ENCODE data around the gene IRAK3.
"Not testable (repeated sequence)": the region's sequence is repeated elsewhere in the genome, so short reads cannot be mapped to it uniquely, and the experiment has no call there.

The IRAK3 gene

DNA sequence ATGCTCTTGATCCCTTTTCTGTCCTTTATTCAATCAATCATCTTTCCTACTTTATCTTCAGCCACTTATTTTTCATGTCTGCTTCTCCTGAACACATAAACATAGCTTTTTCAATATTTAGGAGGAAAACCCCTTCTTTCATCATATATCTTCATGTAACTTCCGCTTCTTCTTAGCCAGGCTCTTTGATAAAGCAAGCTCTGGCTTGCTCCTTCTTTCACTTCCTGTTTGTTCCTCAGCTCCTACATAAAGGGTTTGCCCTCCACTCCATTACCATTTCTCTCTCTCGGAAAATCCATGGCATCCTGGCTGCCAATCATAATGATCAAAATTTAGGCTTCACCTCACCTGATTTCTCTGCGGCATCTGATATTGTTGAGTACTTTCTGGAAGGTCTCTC lies 79.5 kb downstream of the IRAK3 start:
- DNase-seq: no peak

DNA sequence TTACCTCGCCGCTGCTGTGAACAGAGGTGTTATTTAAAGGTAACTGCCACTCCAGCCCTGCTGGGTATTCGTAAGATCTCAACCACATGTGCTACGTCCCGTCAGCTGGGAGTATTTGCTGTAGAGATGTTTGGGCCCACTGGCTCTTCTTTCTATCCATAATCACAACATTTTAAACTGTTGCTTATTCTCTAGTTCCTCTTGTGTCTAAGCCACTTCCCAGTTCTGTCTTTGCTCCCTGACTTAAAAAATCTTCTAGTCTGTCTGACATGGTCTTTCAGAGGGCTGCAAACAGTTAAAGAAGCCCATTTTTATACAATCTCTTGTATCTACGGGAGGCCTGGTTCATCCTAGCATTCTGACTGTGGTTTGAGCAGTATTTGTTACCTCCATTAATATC lies 80.1 kb downstream of the IRAK3 start:
- no peak for DNase-seq

DNA sequence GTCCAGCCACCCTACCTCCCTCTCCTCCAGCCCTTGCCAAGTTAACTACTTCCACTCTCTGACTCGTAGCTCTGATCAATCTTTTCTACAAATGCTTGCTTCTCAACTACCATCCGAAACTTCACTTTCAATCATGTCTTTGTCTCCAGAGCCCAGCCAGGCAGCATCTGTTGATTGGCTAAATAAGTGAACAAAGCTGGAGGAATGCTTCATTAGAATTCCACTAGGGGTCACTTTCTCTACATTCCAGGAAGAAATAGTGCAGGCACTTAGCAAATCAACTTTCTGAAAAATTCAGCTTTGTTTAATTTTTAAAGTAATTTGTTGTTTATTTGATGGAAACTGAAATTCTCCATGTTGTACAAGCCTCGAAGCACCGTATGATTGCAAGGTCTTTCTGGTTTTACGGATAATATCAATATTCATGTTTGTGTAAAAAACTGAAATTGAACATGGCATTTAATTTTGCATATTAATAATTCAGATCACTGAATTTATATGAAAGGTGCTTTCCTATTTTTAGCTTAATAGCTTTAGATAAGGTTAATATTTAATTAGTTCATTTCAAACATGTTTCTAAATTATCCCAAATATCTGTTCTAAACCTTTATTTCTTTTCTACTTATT lies 80.9 kb downstream of the IRAK3 start:
- DNase-seq: peak; percentile 9

DNA sequence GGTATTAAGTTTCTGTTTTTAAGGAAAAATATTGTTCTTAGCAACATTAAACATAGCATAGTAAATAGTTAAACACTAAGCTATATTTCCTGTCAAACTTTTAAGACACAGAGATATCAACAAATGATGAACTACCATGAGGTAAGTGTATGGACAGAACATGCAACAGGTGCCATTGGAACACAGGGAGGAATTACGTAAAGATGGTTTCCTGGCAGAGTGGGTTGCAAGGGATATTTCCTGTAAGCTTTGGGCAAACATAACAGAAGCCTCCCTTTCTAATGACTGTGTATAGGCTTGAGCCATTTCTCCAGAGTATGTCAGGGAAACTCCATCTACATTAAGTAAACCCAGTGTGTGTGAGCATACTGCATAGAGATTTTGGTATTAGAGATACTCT lies 81.6 kb downstream of the IRAK3 start:
- no peak for DNase-seq

- DNase-seq: no peak
Observed at GRCh38 chr12:66272650-66273049, 83.6 kb downstream of the IRAK3 start.

GRCh38 chr12:66273147-66273546 lies 84.1 kb downstream of the IRAK3 start:
- DNase-seq: no peak

DNA sequence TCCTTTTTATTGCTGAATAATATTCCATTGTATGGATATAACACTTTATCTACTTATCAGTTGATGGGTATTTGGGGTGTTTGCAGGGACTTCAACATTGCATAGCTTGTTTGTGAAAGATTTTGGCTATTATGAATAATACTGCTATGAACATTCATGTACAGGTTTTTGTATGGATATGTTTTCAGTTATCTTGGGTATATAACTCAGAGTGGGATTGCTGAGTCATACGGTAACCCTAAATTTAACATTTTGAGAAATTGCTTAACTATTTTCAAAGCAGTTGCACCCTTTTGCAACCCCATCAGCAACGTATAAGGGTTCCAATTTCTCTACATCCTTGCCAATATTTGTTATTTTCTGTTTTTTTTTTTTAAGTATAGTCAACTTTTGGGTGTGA lies 86.0 kb downstream of the IRAK3 start:
- DNase-seq: no peak

DNA sequence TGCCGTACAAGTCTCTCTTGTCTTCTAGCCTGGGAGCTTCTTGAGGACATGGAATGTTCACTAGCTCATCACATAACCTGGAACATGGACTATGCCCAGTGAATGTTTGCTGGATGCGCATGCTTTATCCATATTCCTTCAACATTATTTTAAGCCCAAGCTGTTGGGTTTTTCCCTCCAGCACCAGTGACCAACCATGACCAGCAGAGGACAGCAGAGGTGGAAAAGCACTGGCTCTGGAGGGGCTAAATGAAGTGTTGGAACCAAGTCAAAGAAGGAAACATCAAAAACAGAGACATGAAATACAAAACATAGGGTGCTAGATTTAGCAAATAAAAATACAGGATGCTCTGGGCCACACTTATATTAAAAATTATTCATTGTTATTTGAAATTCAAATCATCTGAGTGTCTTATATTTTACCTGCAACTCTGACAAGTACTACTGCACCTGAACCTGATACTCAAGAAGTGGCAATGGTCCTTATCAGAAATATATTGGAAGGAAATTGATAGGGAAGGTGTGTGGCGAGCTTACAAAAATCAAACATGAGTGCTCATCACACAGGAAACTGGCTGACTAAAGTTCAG lies 90.2 kb downstream of the IRAK3 start:
- no peak for DNase-seq

GRCh38 chr12:66280561-66280960 lies 91.5 kb downstream of the IRAK3 start:
- no peak for DNase-seq

DNA sequence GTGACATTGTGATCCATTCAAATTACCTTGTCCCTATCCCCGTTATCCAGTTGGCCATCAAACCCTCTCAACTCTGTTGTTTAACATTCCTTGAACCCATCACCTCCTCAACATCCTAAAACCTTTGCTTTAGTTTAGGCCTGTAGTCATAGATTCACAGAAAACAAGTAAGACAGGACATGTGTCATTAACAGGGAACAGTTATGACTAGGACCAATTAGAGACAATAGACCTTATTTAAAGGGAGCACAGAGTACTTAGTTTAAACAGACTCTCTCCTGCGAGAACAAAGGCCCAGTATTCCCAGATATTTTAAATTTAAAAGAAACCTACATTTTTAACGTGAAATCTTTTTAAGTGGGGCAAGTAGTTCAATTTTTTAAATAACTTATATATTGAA lies 93.2 kb downstream of the IRAK3 start:
- DNase-seq: no peak

- DNase-seq: no peak
Observed at GRCh38 chr12:66287275-66287674, 98.3 kb downstream of the IRAK3 start.

DNA sequence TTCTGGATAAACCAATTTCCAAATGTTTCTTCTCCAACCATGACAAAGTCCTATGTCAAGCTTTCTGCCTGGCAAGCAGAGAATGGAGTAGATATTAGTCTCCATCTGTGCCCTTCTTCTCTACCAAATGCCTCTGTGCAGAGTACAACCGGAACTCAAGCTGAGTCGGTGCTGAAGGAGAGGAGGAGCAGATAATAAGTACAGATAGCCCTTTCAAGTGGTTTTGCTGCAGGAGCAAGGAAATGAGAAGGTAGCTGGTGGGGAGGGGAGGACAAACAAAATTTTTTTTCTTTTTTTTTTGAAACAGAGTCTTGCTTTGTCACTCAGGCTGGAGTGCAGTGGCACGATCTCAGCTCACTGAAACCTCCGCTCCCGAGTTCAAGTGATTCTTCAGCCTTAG lies 99.1 kb downstream of the IRAK3 start:
- DNase-seq: no peak

- no peak for DNase-seq
Observed at GRCh38 chr12:66289485-66289884, 100.5 kb downstream of the IRAK3 start.

DNA sequence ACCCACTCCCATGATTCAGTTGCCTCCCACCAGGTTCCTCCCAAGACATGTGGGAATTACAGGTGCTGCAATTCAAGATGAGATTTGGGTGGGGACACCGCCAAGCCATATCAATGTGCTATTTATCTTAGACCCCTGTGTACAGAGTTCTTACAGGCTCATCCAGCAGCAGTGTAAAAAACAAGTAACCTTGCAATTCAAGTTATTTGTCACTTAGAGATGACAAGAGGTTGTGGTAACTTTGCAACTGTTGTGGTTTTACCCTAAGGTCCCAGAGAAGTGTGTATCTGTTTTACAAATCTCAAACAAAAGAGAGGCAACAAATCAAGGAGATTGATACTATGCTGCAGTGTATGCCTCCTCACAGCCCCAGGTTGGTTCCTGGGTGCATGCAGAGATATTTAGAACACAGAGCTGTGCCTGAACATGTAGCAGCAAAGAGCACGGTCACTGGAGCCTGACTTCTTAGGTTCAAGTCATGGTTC lies 101.7 kb downstream of the IRAK3 start:
- DNase-seq: no peak

- DNase-seq: no peak
Observed at GRCh38 chr12:66296176-66296683, 107.2 kb downstream of the IRAK3 start.

- DNase-seq: no peak
Observed at GRCh38 chr12:66297080-66297479, 108.1 kb downstream of the IRAK3 start.

GRCh38 chr12:66297923-66298322 lies 108.9 kb downstream of the IRAK3 start:
- no peak for DNase-seq

- DNase-seq: peak; percentile 83
Observed at GRCh38 chr12:66301944-66302826, 113.2 kb downstream of the IRAK3 start, which contains the start of gene HELB. HELB (plus strand) TSS chr12:66302493; CDS start chr12:66302604, 111 bp downstream.

DNA sequence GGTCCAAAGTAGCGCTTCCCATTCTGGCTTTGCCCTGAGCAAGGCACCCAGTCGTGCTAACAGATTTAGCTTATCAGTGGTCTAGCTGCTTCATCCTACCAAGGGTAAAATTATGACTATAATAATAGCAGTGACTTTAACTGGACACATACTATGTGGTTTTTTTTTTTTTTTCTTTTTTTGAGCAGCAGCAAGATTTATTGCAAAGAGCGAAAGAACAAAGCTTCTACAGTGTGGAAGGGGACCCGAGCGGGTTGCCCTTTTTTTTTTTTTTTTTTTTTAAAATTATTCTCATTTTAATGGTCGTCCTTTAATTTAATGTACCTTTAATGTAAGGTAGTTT lies 113.8 kb downstream of the IRAK3 start:
- no peak for DNase-seq

DNA sequence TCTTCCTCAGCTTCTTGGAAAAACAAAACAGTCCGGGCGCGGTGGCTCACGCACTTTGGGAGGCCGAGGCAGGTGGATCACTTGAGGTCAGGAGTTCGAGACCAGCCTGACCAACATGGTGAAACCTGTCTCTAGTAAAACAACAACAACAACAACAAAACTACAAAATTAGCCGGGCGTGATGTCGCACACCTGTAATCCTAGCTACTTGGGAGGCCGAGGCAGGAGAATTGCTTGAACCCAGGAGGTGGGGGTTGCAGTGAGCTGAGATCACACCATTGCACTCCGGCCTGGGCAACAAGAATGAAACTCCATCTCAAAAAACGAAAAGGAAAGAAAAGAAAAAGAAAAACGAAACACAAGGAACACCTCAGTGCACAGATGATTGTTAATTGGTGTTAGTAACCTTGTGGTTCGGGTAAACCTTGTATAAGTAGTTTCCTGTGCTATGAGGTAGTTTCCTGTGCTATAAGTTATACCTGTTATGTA lies 114.3 kb downstream of the IRAK3 start:
- DNase-seq: not testable (repeated sequence)
